ENCODE results near the gene WDR7.

- TF ChIP-seq YY1 (IDR thresholded peaks at IDR 0.05; ENCODE audit: extremely low read depth, insufficient replicate concordance, low read depth, low read length): no peak
- TF ChIP-seq SRF (IDR thresholded peaks at IDR 0.05; ENCODE audit: low read depth): no peak
- TF ChIP-seq POLR2A (IDR thresholded peaks at IDR 0.05; ENCODE audit: borderline replicate concordance, extremely low read depth, insufficient read depth, insufficient read length): no peak
- no peak for TF ChIP-seq EZH2phosphoT487 (IDR thresholded peaks at IDR 0.05; ENCODE audit: borderline replicate concordance)
- TF ChIP-seq CTCF (IDR thresholded peaks at IDR 0.05 in 2 of 3, conservative IDR thresholded peaks at IDR 0.05 in 1 of 3; ENCODE audit: borderline replicate concordance in 1 of 3, insufficient read depth in 1 of 3, low read depth in 2 of 3, low read length in 2 of 3): no peak
- TF ChIP-seq CEBPB (IDR thresholded peaks at IDR 0.05; ENCODE audit: low read depth): no peak
- TF ChIP-seq ATF3 (IDR thresholded peaks at IDR 0.05): no peak
- TF ChIP-seq JUND (IDR thresholded peaks at IDR 0.05): no peak
- TF ChIP-seq ZNF274 (IDR thresholded peaks at IDR 0.05; ENCODE audit: low read depth, low read length): no peak
- no peak for TF ChIP-seq EZH2 (IDR thresholded peaks at IDR 0.05)
- no peak for TF ChIP-seq EGR1 (IDR thresholded peaks at IDR 0.05; ENCODE audit: low read depth)
Observed at GRCh38 chr18:56955490-56955889, 304.3 kb downstream of the WDR7 start.
